ENCODE data around the gene FMNL1.

DNA sequence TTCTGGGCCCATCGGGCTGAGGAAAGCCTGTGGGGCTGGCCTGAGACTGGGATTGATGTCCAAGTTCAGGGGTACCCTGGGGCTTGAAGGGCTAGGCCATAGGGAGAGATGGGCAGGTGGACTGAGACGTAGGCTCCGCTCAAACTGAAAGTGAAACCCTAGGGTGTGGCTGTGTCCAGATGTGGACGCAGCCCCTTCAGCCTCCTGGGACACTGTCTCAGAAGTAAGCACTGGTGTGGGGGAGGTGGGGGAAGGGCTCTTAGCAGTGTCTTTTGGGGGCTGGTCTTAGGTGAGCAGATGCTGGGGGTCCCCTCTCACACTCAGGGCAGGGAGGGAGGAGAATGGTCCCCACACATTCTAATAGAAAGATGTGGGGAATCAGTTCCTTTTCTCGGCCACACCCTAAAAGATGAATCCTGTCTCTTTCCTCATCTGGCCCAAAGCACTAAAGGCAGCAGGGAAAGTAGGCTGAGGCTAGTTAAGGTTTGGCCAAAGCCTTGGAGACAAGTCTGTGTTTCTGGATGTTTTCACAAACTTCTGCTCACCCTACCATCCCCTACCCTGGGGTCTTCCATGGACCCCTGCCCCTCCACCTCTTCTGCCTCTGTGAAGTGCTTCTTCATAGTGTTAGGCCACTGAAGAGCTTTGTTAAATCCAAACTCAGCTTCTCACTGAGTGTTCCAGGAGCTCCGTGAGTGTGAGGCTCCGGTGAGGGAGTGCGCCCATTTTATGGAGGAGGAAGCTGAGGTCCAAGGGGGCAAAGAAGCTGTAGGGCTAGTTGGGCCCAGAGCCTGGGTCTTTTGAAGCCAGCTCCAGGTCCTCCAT, 5.6 kb downstream of the FMNL1 start:
- TF ChIP-seq, protein P1, sequence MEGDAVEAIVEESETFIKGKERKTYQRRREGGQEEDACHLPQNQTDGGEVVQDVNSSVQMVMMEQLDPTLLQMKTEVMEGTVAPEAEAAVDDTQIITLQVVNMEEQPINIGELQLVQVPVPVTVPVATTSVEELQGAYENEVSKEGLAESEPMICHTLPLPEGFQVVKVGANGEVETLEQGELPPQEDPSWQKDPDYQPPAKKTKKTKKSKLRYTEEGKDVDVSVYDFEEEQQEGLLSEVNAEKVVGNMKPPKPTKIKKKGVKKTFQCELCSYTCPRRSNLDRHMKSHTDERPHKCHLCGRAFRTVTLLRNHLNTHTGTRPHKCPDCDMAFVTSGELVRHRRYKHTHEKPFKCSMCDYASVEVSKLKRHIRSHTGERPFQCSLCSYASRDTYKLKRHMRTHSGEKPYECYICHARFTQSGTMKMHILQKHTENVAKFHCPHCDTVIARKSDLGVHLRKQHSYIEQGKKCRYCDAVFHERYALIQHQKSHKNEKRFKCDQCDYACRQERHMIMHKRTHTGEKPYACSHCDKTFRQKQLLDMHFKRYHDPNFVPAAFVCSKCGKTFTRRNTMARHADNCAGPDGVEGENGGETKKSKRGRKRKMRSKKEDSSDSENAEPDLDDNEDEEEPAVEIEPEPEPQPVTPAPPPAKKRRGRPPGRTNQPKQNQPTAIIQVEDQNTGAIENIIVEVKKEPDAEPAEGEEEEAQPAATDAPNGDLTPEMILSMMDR (IDR thresholded peaks at IDR 0.05), result no peak
- no peak for TF ChIP-seq POLR2A (IDR thresholded peaks at IDR 0.05)
